K562 (cell line): ENCODE measurements around the gene OTOG. TPM values are rescaled to one million over a fixed set of nuclear protein-coding genes. Genes with fewer than 3 reads are reported as not detected.

Experiments
- ATAC-seq: fragments of 200-7000 bp; cut with Tn5 transposase; 3 replicates; pipeline ENCODE4 v1.9.1; 2020; ENCODE audit warnings: moderate library complexity
- BruUV-seq: library from RNA; stranded (reverse); fragments of 400-500 nt; replicated peaks from 2 replicates; lab custom pipeline; 2021; lab: Mats Ljungman, UMichigan
- CTCF ChIA-PET: fragments of 300-600 bp; formaldehyde crosslinking; extraction: SDS; loops from one replicate; lab custom pipeline; 2021; ENCODE audit warnings: low intra/inter-chr PET ratio; lab: Yijun Ruan, JAX
- POLR2A ChIA-PET: fragments of 300-600, 350-650 bp; sonication (Branson Sonifier 250); formaldehyde crosslinking; extraction: SDS; loops from one replicate; lab custom pipeline; 2021; ENCODE audit warnings: antibody characterized with exemption, inconsistent platforms; lab: Yijun Ruan, JAX
- DNase-seq, 4 experiments: peaks; one replicate each; pipeline versions ENCODE4 v3.0.0 to v3.0.0-alpha.2; 2011 to 2018; ENCODE audit warnings: low spot score in 3 of 4, mixed read lengths in 3 of 4; ENCODE audit errors: extremely low read depth in 1 of 4
- FAIRE-seq: peaks from 2 replicates; lab custom pipeline; 2011; peaks lifted over from hg19 to GRCh38; lab: Jason Lieb, UNC
- H2AFZ ChIP-seq: 2 replicates; pipeline ENCODE4 v1.6.0; 2011; ENCODE audit warnings: low read depth, low read length, control low read depth, inconsistent platforms
- H3K27ac ChIP-seq: fragments of 200-600 bp; 3 replicates; pipeline ENCODE4 v1.8.0; 2011; ENCODE audit warnings: low read depth, mild to moderate bottlenecking, control low read depth, inconsistent platforms, low read length, moderate library complexity, mixed read lengths; ENCODE audit errors: extremely low read depth
- H3K27me3 ChIP-seq, 2 experiments: fragments of 300-600 bp in 1 of 2; 2 replicates in 1 of 2; 3 replicates in 1 of 2; pipeline versions ENCODE4 v1.6.0 to v1.8.0; 2011; ENCODE audit warnings: inconsistent platforms in 2 of 2, low read length in 2 of 2, mild to moderate bottlenecking in 1 of 2, mixed read lengths in 1 of 2, moderate library complexity in 1 of 2; ENCODE audit not compliant: control insufficient read depth in 2 of 2, insufficient read depth in 2 of 2
- H3K36me3 ChIP-seq: fragments of 300-600 bp; 3 replicates; pipeline ENCODE4 v1.8.0; 2011; ENCODE audit warnings: mild to moderate bottlenecking, low read length, inconsistent platforms; ENCODE audit not compliant: control insufficient read depth, insufficient read depth
- H3K4me1 ChIP-seq, 2 experiments: fragments of 200-600 bp in 1 of 2; replicated peaks in 1 of 2; 2 replicates in 1 of 2; 3 replicates in 1 of 2; pipeline versions ENCODE4 v1.5.1 to v1.8.0; 2011; ENCODE audit warnings: inconsistent platforms in 2 of 2, low read length in 2 of 2, mild to moderate bottlenecking in 1 of 2, mixed read lengths in 1 of 2, moderate library complexity in 1 of 2; ENCODE audit not compliant: control insufficient read depth in 2 of 2, insufficient read depth in 2 of 2
- H3K4me2 ChIP-seq: 2 replicates; pipeline ENCODE4 v1.6.1; 2011; ENCODE audit warnings: low read length, control low read depth, inconsistent platforms, mixed read lengths; ENCODE audit not compliant: insufficient read depth
- H3K4me3 ChIP-seq: fragments of 200-600 bp; sonication (generic), shearing (Covaris generic); 2 replicates; pipeline ENCODE4 v1.5.1; 2016; ENCODE audit warnings: control low read depth, inconsistent platforms
- H3K79me2 ChIP-seq: fragments of 200-600 bp; 3 replicates; pipeline ENCODE4 v1.8.0; 2011; ENCODE audit warnings: low read length, inconsistent platforms; ENCODE audit not compliant: control insufficient read depth, insufficient read depth
- H3K9ac ChIP-seq, 2 experiments: 2 replicates each; pipeline versions ENCODE4 v1.6.0 to v1.6.1; 2011; ENCODE audit warnings: low read depth in 2 of 2, low read length in 2 of 2, control low read depth in 1 of 2, inconsistent platforms in 1 of 2, mild to moderate bottlenecking in 1 of 2, mixed read lengths in 1 of 2; ENCODE audit not compliant: insufficient read depth in 1 of 2
- H3K9me1 ChIP-seq: one replicate; pipeline ENCODE4 v1.6.0; 2011; ENCODE audit warnings: inconsistent platforms, mild to moderate bottlenecking, low read length, moderate library complexity; ENCODE audit not compliant: control insufficient read depth, insufficient read depth
- H3K9me3 ChIP-seq: replicated peaks from 2 replicates; pipeline ENCODE4 v1.5.1; 2011; ENCODE audit warnings: low read depth, low read length, inconsistent platforms; ENCODE audit not compliant: control insufficient read depth, insufficient read depth
- H4K20me1 ChIP-seq: replicated peaks from 2 replicates; pipeline ENCODE4 v1.6.1; 2011; ENCODE audit warnings: low read length, inconsistent platforms, mixed read lengths; ENCODE audit not compliant: control insufficient read depth, insufficient read depth
- C11orf30 ChIP-seq: fragments of 450-650 bp; IDR thresholded peaks from 2 replicates; pipeline ENCODE4 v1.6.1; 2016; ENCODE audit warnings: low read depth, mild to moderate bottlenecking
- FOXA1 ChIP-seq: fragments of 450-650 bp; IDR thresholded peaks from 2 replicates; pipeline ENCODE4 v1.6.1; 2016; ENCODE audit warnings: mild to moderate bottlenecking, borderline replicate concordance
- GATA2 ChIP-seq: sonication (generic); formaldehyde crosslinking; IDR thresholded peaks from 2 replicates; pipeline ENCODE4 v1.4.0; 2020; ENCODE audit warnings: mild to moderate bottlenecking, missing genetic modification reagents
- HNRNPL ChIP-seq: fragments of 200-400 bp; formaldehyde crosslinking; IDR thresholded peaks from 2 replicates; pipeline ENCODE4 v1.6.1; 2017; ENCODE audit warnings: low read depth, mild to moderate bottlenecking, low read length
- HNRNPUL1 ChIP-seq: fragments of 200-400 bp; formaldehyde crosslinking; IDR thresholded peaks from 2 replicates; pipeline ENCODE4 v1.6.1; 2017; ENCODE audit warnings: low read length
- ZNF23 ChIP-seq: fragments of 250-450 bp; sonication (Bioruptor Pico); IDR thresholded peaks from 2 replicates; pipeline ENCODE4 v1.4.0; 2020; ENCODE audit warnings: mild to moderate bottlenecking
- WGBS: fragments of 100-300 bp; shearing (Covaris generic); methylation state at CpG from one replicate; pipeline ENCODE4 v1.1.6; 2016; ENCODE audit warnings: low coverage, mixed read lengths; ENCODE audit not compliant: insufficient coverage; ENCODE audit errors: missing lambda C conversion rate; 5-methylcytosine and 5-hydroxymethylcytosine counted together
- in situ Hi-C: fragments of 300-500 bp; cut with MboI; formaldehyde crosslinking; loops from 4 replicates; pipeline ENCODE4 v1.15.0; 2018; ENCODE audit warnings: inconsistent platforms, mixed read lengths
- intact Hi-C: fragments of 100-400 bp; cut with micrococcal nuclease; formaldehyde crosslinking; loops from 2 replicates; pipeline ENCODE4 v1.14.2; 2022
- polyA plus RNA-seq, 8 experiments: library from polyadenylated mRNA; depleted of rRNA in 4 of 8; stranded (reverse) in 5 of 8; unstranded in 3 of 8; fragments of >200 nt; fragmentation: Nextera tagmentation in 2 of 8; fragmentation: Illumina TruSeq in 1 of 8; extraction: Ambion mirVana in 2 of 8; extraction: Trizol in 1 of 8; gene quantifications; 2 replicates each; pipeline versions ENCODE4 v1.2.1 to v1.2.3, GENCODE V29; 2011 to 2014; ENCODE audit warnings: inconsistent platforms in 1 of 8, missing spikeins in 1 of 8
- total RNA-seq, 7 experiments: library from RNA; depleted of rRNA in 6 of 7; stranded (reverse); fragments of >200 nt in 6 of 7; fragmentation: Illumina TruSeq in 2 of 7; extraction: Trizol in 2 of 7; gene quantifications; 2 replicates each; pipeline versions ENCODE4 v1.2.1 to v1.2.3, GENCODE V29; 2011 to 2021; ENCODE audit warnings: low replicate concordance in 1 of 7
- TF ChIP-seq, protein P1 (sequence below): sonication (generic); formaldehyde crosslinking; IDR thresholded peaks from 2 replicates; pipeline ENCODE4 v1.8.1; 2023; ENCODE audit warnings: missing genetic modification reagents, mild to moderate bottlenecking, borderline replicate concordance
- TF ChIP-seq, protein P2 (sequence below), 3 experiments: IDR thresholded peaks in 2 of 3; conservative IDR thresholded peaks in 1 of 3; 2 replicates each; pipeline ENCODE4 v1.5.1; 2011 to 2012; ENCODE audit warnings: low read length in 3 of 3, mild to moderate bottlenecking in 3 of 3, control low read depth in 2 of 3, improper control_type of control experiment in 1 of 3, inconsistent platforms in 1 of 3, low read depth in 1 of 3, mixed read lengths in 1 of 3, moderate library complexity in 1 of 3; ENCODE audit not compliant: insufficient read depth in 2 of 3

The OTOG gene
- total and polyA plus RNA-seq, 9 of the 15 experiments (the other 6 are each of a cell fraction or from before 2014, with no cell fraction given) = not detected

DNA sequence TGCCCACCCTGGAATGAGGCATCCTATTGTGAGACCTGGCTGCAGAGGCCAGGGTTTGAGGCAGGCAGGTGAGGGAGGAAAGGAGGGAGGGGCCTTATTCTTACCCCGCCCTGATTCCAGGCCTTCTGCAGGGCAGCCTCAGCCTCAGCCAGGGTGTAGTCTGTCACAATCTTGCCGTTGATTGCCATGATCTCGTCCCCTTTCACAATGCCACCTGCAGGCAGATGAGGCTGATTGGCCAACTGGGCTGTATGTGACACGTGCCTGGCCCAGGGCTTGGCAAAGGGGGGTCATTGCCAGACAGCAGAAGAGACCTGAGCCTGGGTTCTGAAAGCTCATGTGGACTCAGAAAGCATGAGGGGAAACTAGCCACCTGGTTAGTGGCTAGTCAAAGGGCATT lies 49.0 kb upstream of the OTOG start (continued):
- TF ChIP-seq, protein P1, sequence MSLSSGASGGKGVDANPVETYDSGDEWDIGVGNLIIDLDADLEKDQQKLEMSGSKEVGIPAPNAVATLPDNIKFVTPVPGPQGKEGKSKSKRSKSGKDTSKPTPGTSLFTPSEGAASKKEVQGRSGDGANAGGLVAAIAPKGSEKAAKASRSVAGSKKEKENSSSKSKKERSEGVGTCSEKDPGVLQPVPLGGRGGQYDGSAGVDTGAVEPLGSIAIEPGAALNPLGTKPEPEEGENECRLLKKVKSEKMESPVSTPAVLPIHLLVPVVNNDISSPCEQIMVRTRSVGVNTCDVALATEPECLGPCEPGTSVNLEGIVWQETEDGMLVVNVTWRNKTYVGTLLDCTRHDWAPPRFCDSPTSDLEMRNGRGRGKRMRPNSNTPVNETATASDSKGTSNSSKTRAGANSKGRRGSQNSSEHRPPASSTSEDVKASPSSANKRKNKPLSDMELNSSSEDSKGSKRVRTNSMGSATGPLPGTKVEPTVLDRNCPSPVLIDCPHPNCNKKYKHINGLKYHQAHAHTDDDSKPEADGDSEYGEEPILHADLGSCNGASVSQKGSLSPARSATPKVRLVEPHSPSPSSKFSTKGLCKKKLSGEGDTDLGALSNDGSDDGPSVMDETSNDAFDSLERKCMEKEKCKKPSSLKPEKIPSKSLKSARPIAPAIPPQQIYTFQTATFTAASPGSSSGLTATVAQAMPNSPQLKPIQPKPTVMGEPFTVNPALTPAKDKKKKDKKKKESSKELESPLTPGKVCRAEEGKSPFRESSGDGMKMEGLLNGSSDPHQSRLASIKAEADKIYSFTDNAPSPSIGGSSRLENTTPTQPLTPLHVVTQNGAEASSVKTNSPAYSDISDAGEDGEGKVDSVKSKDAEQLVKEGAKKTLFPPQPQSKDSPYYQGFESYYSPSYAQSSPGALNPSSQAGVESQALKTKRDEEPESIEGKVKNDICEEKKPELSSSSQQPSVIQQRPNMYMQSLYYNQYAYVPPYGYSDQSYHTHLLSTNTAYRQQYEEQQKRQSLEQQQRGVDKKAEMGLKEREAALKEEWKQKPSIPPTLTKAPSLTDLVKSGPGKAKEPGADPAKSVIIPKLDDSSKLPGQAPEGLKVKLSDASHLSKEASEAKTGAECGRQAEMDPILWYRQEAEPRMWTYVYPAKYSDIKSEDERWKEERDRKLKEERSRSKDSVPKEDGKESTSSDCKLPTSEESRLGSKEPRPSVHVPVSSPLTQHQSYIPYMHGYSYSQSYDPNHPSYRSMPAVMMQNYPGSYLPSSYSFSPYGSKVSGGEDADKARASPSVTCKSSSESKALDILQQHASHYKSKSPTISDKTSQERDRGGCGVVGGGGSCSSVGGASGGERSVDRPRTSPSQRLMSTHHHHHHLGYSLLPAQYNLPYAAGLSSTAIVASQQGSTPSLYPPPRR (CRISPR knock-in tag) = no peak
- no peak for TF ChIP-seq FOXA1
- no peak for TF ChIP-seq C11orf30
- no peak for TF ChIP-seq GATA2 (CRISPR knock-in tag)
- TF ChIP-seq HNRNPUL1 = no peak
- TF ChIP-seq ZNF23 (CRISPR knock-in tag) = no peak

DNA sequence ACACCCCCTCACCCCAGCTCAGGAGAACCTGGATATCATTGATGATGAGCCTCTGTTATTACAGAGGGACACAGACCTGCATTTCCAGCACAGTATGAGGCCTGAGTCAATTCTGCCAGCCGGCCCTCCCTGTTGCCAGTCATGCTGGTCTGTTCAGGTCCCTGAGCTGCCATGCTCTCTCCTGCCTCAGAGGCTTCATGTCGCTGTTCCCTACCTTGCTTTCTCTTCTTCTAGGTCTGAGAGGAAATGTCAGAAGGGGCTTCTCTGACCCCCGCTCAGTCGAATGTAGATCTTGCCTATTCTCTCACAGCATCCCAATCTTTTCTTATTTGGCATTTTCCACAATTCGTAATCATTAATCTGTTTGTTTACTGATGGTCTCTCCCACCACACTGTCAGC lies 48.6 kb upstream of the OTOG start:
- no peaks in the 10 kb centered on the region for H3K36me3 ChIP-seq
- FAIRE-seq = peak; percentile 57
- no TSS peak for BruUV-seq
- H3K9me3 ChIP-seq = no peaks in the 10 kb centered on the region
- intact Hi-C loops (no loop called here), in situ Hi-C loops (no loop called here)
- ChIA-PET CTCF (no interaction called here), POLR2A (interaction anchor here (0.5 to 1.1 kb wide), 2 partner anchors 285 to 565 kb away, joined by 3 read pairs; no protein-coding TSS in a partner anchor)
- no peak for TF ChIP-seq HNRNPL
- TF ChIP-seq, protein P2, sequence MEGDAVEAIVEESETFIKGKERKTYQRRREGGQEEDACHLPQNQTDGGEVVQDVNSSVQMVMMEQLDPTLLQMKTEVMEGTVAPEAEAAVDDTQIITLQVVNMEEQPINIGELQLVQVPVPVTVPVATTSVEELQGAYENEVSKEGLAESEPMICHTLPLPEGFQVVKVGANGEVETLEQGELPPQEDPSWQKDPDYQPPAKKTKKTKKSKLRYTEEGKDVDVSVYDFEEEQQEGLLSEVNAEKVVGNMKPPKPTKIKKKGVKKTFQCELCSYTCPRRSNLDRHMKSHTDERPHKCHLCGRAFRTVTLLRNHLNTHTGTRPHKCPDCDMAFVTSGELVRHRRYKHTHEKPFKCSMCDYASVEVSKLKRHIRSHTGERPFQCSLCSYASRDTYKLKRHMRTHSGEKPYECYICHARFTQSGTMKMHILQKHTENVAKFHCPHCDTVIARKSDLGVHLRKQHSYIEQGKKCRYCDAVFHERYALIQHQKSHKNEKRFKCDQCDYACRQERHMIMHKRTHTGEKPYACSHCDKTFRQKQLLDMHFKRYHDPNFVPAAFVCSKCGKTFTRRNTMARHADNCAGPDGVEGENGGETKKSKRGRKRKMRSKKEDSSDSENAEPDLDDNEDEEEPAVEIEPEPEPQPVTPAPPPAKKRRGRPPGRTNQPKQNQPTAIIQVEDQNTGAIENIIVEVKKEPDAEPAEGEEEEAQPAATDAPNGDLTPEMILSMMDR (IDR thresholded peaks at IDR 0.05 in 2 of 3, conservative IDR thresholded peaks at IDR 0.05 in 1 of 3; ENCODE audit: insufficient read depth in 2 of 3, low read depth in 1 of 3, low read length in 3 of 3) = peak; percentile 34 to 60 (median 45)
- H2AFZ ChIP-seq = no peak overlapping the region
- H4K20me1 ChIP-seq = peaks cover 4% of the 10 kb centered on the region; the same call in 1 of the 2 replicates
- WGBS = 1% methylated on average over 5 of the region's 5 CpGs
- no peak overlapping the region for H3K9ac ChIP-seq
- no peak overlapping the region for H3K4me2 ChIP-seq
- H3K4me3 ChIP-seq = no peak overlapping the region
- H3K4me1 ChIP-seq = no peaks in the 10 kb centered on the region
- H3K27ac ChIP-seq = no peak overlapping the region
- DNase-seq = peak; percentile 14 to 49 (median 36)
- H3K27me3 ChIP-seq = peaks cover 0 to 66% of the 10 kb centered on the region in 2 experiments; a peak in 3 of 5 replicates
- peaks cover 4% of the 10 kb centered on the region for H3K9me1 ChIP-seq
- no peaks in the 10 kb centered on the region for H3K79me2 ChIP-seq
- peak; percentile 82 for ATAC-seq
